SU-DHL-6 (cell line): ENCODE data around the gene FKBP2.

Source experiments
- H2AFZ ChIP-seq: fragments of 200-600 bp; sonication (generic); 2 replicates; pipeline ENCODE4 v1.6.1; 2014; ENCODE audit warnings: low read depth, mild to moderate bottlenecking, moderate library complexity, mixed read lengths, antibody characterized with exemption, low read length; ENCODE audit not compliant: severe bottlenecking
- H3F3A ChIP-seq: fragments of 200-600 bp; shearing (Covaris generic); 2 replicates; pipeline ENCODE4 v1.6.0; 2016; ENCODE audit warnings: antibody characterized with exemption, mild to moderate bottlenecking; ENCODE audit not compliant: insufficient read depth
- H3K27ac ChIP-seq: fragments of 200-600 bp; sonication (generic); 2 replicates; pipeline ENCODE4 v1.5.1; 2016; ENCODE audit warnings: low read depth, mild to moderate bottlenecking, low read length, moderate library complexity, mixed read lengths
- H3K27me3 ChIP-seq: fragments of 200-600 bp; sonication (generic), shearing (Covaris generic); 2 replicates; pipeline ENCODE4 v1.6.0; 2014; ENCODE audit warnings: mild to moderate bottlenecking, low read length
- H3K36me3 ChIP-seq: fragments of 200-600 bp; sonication (generic); 2 replicates; pipeline ENCODE4 v1.6.1; 2014; ENCODE audit warnings: mild to moderate bottlenecking, low read length, mixed read lengths
- H3K4me2 ChIP-seq: fragments of 300-600, 200-600 bp; shearing (Covaris generic), sonication (generic); 2 replicates; pipeline ENCODE4 v1.6.0; 2014; ENCODE audit warnings: low read length, low read depth, mild to moderate bottlenecking; ENCODE audit not compliant: poor library complexity, severe bottlenecking
- H3K4me3 ChIP-seq: fragments of 200-600 bp; sonication (generic); 2 replicates; pipeline ENCODE4 v1.5.1; 2014; ENCODE audit warnings: antibody characterized with exemption, low read length, mild to moderate bottlenecking, mixed read lengths; ENCODE audit not compliant: insufficient read depth, poor library complexity, severe bottlenecking
- H3K79me2 ChIP-seq: fragments of 200-600 bp; sonication (generic); 2 replicates; pipeline ENCODE4 v1.6.1; 2014; ENCODE audit warnings: mild to moderate bottlenecking, low read length, moderate library complexity; ENCODE audit not compliant: insufficient read depth
- H3K9ac ChIP-seq: fragments of 200-600 bp; sonication (generic); 2 replicates; pipeline ENCODE4 v1.7.0; 2014; ENCODE audit warnings: mild to moderate bottlenecking, low read length
- H3K9me2 ChIP-seq: fragments of 200-600 bp; sonication (generic); replicated peaks from 2 replicates; pipeline ENCODE4 v1.6.1; 2014; ENCODE audit warnings: low read length; ENCODE audit not compliant: insufficient read depth
- H3K9me3 ChIP-seq: fragments of 200-600 bp; sonication (generic); 2 replicates; pipeline ENCODE4 v1.6.1; 2014; ENCODE audit warnings: low read length, mixed read lengths; ENCODE audit not compliant: insufficient read depth
- H4K20me1 ChIP-seq: fragments of 200-600 bp; sonication (generic); 2 replicates; pipeline ENCODE4 v1.6.1; 2014; ENCODE audit warnings: low read depth, mild to moderate bottlenecking, antibody characterized with exemption, low read length, moderate library complexity, mixed read lengths
- CTCF ChIP-seq: fragments of 200-600 bp; sonication (generic); IDR thresholded peaks from one replicate; pipeline ENCODE4 v1.5.1; 2017; ENCODE audit warnings: antibody characterized with exemption, mild to moderate bottlenecking, low read length, moderate library complexity; ENCODE audit not compliant: insufficient read depth, poor library complexity, severe bottlenecking
- EZH2phosphoT487 ChIP-seq: fragments of 200-600 bp; sonication (generic), shearing (Covaris generic); conservative IDR thresholded peaks from 2 replicates; pipeline ENCODE4 v1.6.1; 2018; ENCODE audit warnings: mild to moderate bottlenecking, antibody characterized with exemption, low read length, moderate library complexity, mixed read lengths

The FKBP2 gene

GRCh38 chr11:64230171-64230984 lies 10.5 kb upstream of the FKBP2 start, which contains the start of gene DNAJC4:
Gene DNAJC4 (plus strand): TSS chr11:64230548. CDS start chr11:64230855, 307 bp downstream.
- no peak for TF ChIP-seq CTCF
- TF ChIP-seq EZH2phosphoT487, result no peak
- peak within 1 kb of the TSS; percentile 86 for H3K27ac ChIP-seq
- peak within 1 kb of the TSS; percentile 54 for H2AFZ ChIP-seq
- H3K9me2 ChIP-seq, result no peaks in the 10 kb centered on the region
- H4K20me1 ChIP-seq, result no peaks in the 10 kb centered on the region
- no peaks in the 10 kb centered on the region for H3K27me3 ChIP-seq
- peaks cover 43% of the 10 kb centered on the region for H3F3A ChIP-seq
- H3K36me3 ChIP-seq, result no peaks in the 10 kb centered on the region
- no peaks in the 10 kb centered on the region for H3K9me3 ChIP-seq
- peak within 1 kb of the TSS; percentile 80 for H3K4me2 ChIP-seq
- peaks cover 4% of the 10 kb centered on the region; the same call in 1 of the 2 replicates for H3K79me2 ChIP-seq
- H3K4me3 ChIP-seq, result peak within 1 kb of the TSS; percentile 61
- peak within 1 kb of the TSS; percentile 74 for H3K9ac ChIP-seq

GRCh38 chr11:64230985-64231365 lies 9.9 kb upstream of the FKBP2 start:
- H3K4me2 ChIP-seq, result peak overlapping the region; percentile 80
- H3K27me3 ChIP-seq, result no peaks in the 10 kb centered on the region
- peaks cover 43% of the 10 kb centered on the region for H3F3A ChIP-seq
- no peak for TF ChIP-seq CTCF
- no peak for TF ChIP-seq EZH2phosphoT487
- H3K9ac ChIP-seq, result peak overlapping the region; percentile 74
- peak overlapping the region; percentile 86 for H3K27ac ChIP-seq
- no peaks in the 10 kb centered on the region for H3K9me3 ChIP-seq
- H3K9me2 ChIP-seq, result no peaks in the 10 kb centered on the region
- peak overlapping the region; percentile 61 for H3K4me3 ChIP-seq
- H3K36me3 ChIP-seq, result no peaks in the 10 kb centered on the region
- peaks cover 7% of the 10 kb centered on the region; the same call in 1 of the 2 replicates for H3K79me2 ChIP-seq
- H4K20me1 ChIP-seq, result no peaks in the 10 kb centered on the region
- H2AFZ ChIP-seq, result peak overlapping the region; percentile 21

- H4K20me1 ChIP-seq, result no peaks in the 10 kb centered on the region
- H3K36me3 ChIP-seq, result no peaks in the 10 kb centered on the region
- H3K9me3 ChIP-seq, result no peaks in the 10 kb centered on the region
- H3K9ac ChIP-seq, result peak overlapping the region; percentile 74; the same call in 1 of the 2 replicates
- no peak overlapping the region for H3K27ac ChIP-seq
- peaks cover 39% of the 10 kb centered on the region for H3F3A ChIP-seq
- TF ChIP-seq EZH2phosphoT487 (no peak), CTCF (no peak)
- H3K4me3 ChIP-seq, result no peak overlapping the region
- H3K27me3 ChIP-seq, result no peaks in the 10 kb centered on the region
- H3K4me2 ChIP-seq, result peak overlapping the region; percentile 80
- no peaks in the 10 kb centered on the region for H3K9me2 ChIP-seq
- no peak overlapping the region for H2AFZ ChIP-seq
- peaks cover 7% of the 10 kb centered on the region; the same call in 1 of the 2 replicates for H3K79me2 ChIP-seq
Measured at GRCh38 chr11:64231546-64231945, 9.3 kb upstream of the FKBP2 start.
